Measurements from ENCODE around the gene SSBP2. TPM values are rescaled to one million over a fixed set of nuclear protein-coding genes. Genes with fewer than 3 reads are reported as not detected.
A peak's percentile ranks its signal among the peaks of the same experiment; 100 is the strongest.
"Not testable (repeated sequence)": the region's sequence is repeated elsewhere in the genome, so short reads cannot be mapped to it uniquely, and the experiment has no call there.

SSBP2 gene
- total RNA-seq, 1 donor from 2014 or later = 24.3 TPM

- H3K9me3 Mint-ChIP-seq; H3K4me1 Mint-ChIP-seq (ENCODE audit: low read depth); H3K27me3 Mint-ChIP-seq (ENCODE audit: low read depth); H3K27ac Mint-ChIP-seq; intact Hi-C loops (cut with micrococcal nuclease); DNase-seq (ENCODE audit: low spot score); H3K36me3 Mint-ChIP-seq (ENCODE audit: low read depth); H3K4me3 Mint-ChIP-seq (ENCODE audit: low read depth): not testable (repeated sequence)
Measured at GRCh38 chr5:81473395-81473794, 277.5 kb downstream of the SSBP2 start.

GRCh38 chr5:81469676-81470075, 281.2 kb downstream of the SSBP2 start:
- no peak for DNase-seq (ENCODE audit: low spot score)
- peaks cover 7% of the 10 kb centered on the region for H3K9me3 Mint-ChIP-seq
- no peaks in the 10 kb centered on the region for H3K27me3 Mint-ChIP-seq (ENCODE audit: low read depth)
- intact Hi-C loops (cut with micrococcal nuclease) = no loop called here
- H3K27ac Mint-ChIP-seq = no peak overlapping the region
- H3K36me3 Mint-ChIP-seq (ENCODE audit: low read depth) = peaks cover 14% of the 10 kb centered on the region
- no peaks in the 10 kb centered on the region for H3K4me1 Mint-ChIP-seq (ENCODE audit: low read depth)
- H3K4me3 Mint-ChIP-seq (ENCODE audit: low read depth) = no peak overlapping the region

GRCh38 chr5:81450940-81451339, 300.0 kb downstream of the SSBP2 start:
- no peak overlapping the region for H3K27ac Mint-ChIP-seq
- H3K4me3 Mint-ChIP-seq (ENCODE audit: low read depth) = no peak overlapping the region
- no peak for DNase-seq (ENCODE audit: low spot score)
- H3K27me3 Mint-ChIP-seq (ENCODE audit: low read depth) = no peaks in the 10 kb centered on the region
- H3K36me3 Mint-ChIP-seq (ENCODE audit: low read depth) = peaks cover 15% of the 10 kb centered on the region
- intact Hi-C loops (cut with micrococcal nuclease) = no loop called here
- H3K4me1 Mint-ChIP-seq (ENCODE audit: low read depth) = no peaks in the 10 kb centered on the region
- H3K9me3 Mint-ChIP-seq = no peaks in the 10 kb centered on the region

DNA sequence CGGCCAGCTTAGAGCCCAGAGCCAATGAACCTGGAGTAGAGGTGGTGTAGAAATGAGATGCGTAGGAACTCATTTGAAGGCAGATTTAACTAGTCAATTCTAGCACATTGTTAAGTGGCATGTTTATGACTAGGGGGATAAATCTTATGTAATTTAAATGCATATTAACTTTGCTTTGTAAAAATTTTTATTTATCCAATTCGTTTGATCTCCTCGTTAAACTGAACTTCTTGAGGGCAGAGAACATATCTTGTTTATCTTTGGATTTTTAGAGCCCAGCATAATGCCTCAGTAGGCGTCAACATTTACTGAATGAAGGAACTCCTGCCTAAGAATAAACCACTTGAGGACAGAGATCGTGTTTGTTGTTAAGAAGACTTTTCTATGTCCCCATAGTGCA, 315.9 kb downstream of the SSBP2 start:
- no peak for DNase-seq (ENCODE audit: low spot score)
- Mint-ChIP-seq H3K4me3 (ENCODE audit: low read depth) (no peak overlapping the region), H3K36me3 (ENCODE audit: low read depth) (peaks cover under 1% of the 10 kb centered on the region), H3K4me1 (ENCODE audit: low read depth) (no peaks in the 10 kb centered on the region), H3K9me3 (no peaks in the 10 kb centered on the region), H3K27me3 (ENCODE audit: low read depth) (no peaks in the 10 kb centered on the region), H3K27ac (no peak overlapping the region)
- intact Hi-C loops (cut with micrococcal nuclease) = no loop called here

GRCh38 chr5:81429985-81430384, 320.9 kb downstream of the SSBP2 start:
- intact Hi-C loops (cut with micrococcal nuclease) = loop anchor here (5.0 to 10.0 kb wide), 2 partner anchors 77 to 675 kb away; no protein-coding TSS in a partner anchor
- H3K27ac Mint-ChIP-seq = no peak overlapping the region
- H3K4me1 Mint-ChIP-seq (ENCODE audit: low read depth) = peaks cover 14% of the 10 kb centered on the region
- no peaks in the 10 kb centered on the region for H3K27me3 Mint-ChIP-seq (ENCODE audit: low read depth)
- H3K9me3 Mint-ChIP-seq = no peaks in the 10 kb centered on the region
- DNase-seq (ENCODE audit: low spot score) = no peak
- no peak overlapping the region for H3K4me3 Mint-ChIP-seq (ENCODE audit: low read depth)
- no peaks in the 10 kb centered on the region for H3K36me3 Mint-ChIP-seq (ENCODE audit: low read depth)

GRCh38 chr5:81429363-81429762, 321.5 kb downstream of the SSBP2 start:
- H3K4me1 Mint-ChIP-seq (ENCODE audit: low read depth) = peaks cover 14% of the 10 kb centered on the region
- H3K4me3 Mint-ChIP-seq (ENCODE audit: low read depth) = no peak overlapping the region
- no peaks in the 10 kb centered on the region for H3K36me3 Mint-ChIP-seq (ENCODE audit: low read depth)
- no peak overlapping the region for H3K27ac Mint-ChIP-seq
- intact Hi-C loops (cut with micrococcal nuclease) = loop anchor here (5.0 to 10.0 kb wide), 2 partner anchors 78 to 675 kb away; no protein-coding TSS in a partner anchor
- no peaks in the 10 kb centered on the region for H3K9me3 Mint-ChIP-seq
- H3K27me3 Mint-ChIP-seq (ENCODE audit: low read depth) = no peaks in the 10 kb centered on the region
- no peak for DNase-seq (ENCODE audit: low spot score)

DNA sequence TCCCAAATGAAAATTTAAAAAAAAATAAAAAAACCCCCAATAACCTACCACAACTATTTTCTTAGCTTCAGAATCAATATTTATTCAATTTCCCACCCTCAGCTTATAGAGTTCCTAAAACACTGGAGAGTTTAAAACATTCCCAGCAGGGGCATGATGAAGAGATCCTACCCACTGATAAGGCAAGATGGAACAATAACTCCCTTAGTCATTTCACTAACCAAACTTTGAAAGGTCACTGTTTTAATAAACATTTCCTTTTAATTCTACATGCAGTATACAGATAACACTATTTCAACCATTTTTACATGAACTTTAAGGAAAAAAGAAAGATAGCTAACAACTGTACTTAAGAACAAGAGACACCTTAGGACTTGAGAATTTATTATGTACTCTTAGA, 322.0 kb downstream of the SSBP2 start:
- no peak for DNase-seq (ENCODE audit: low spot score)
- Mint-ChIP-seq H3K9me3 (no peaks in the 10 kb centered on the region), H3K36me3 (ENCODE audit: low read depth) (no peaks in the 10 kb centered on the region), H3K27me3 (ENCODE audit: low read depth) (no peaks in the 10 kb centered on the region), H3K4me1 (ENCODE audit: low read depth) (peaks cover 14% of the 10 kb centered on the region), H3K27ac (no peak overlapping the region), H3K4me3 (ENCODE audit: low read depth) (no peak overlapping the region)
- intact Hi-C loops (cut with micrococcal nuclease) = loop anchor here (5.0 to 10.0 kb wide), 2 partner anchors 78 to 676 kb away; no protein-coding TSS in a partner anchor

- Mint-ChIP-seq H3K36me3 (ENCODE audit: low read depth) (no peaks in the 10 kb centered on the region), H3K4me3 (ENCODE audit: low read depth) (no peak overlapping the region), H3K4me1 (ENCODE audit: low read depth) (peaks cover 14% of the 10 kb centered on the region), H3K9me3 (no peaks in the 10 kb centered on the region), H3K27me3 (ENCODE audit: low read depth) (no peaks in the 10 kb centered on the region), H3K27ac (no peak overlapping the region)
- DNase-seq (ENCODE audit: low spot score) = no peak
- intact Hi-C loops (cut with micrococcal nuclease) = loop anchor here (5.0 to 10.0 kb wide), 2 partner anchors 79 to 676 kb away; no protein-coding TSS in a partner anchor
Measured at GRCh38 chr5:81428446-81428845, 322.5 kb downstream of the SSBP2 start.

GRCh38 chr5:81427566-81427965, 323.3 kb downstream of the SSBP2 start:
- Mint-ChIP-seq H3K36me3 (ENCODE audit: low read depth) (no peaks in the 10 kb centered on the region), H3K4me3 (ENCODE audit: low read depth) (no peak overlapping the region), H3K9me3 (no peaks in the 10 kb centered on the region), H3K4me1 (ENCODE audit: low read depth) (peaks cover 18% of the 10 kb centered on the region), H3K27me3 (ENCODE audit: low read depth) (no peaks in the 10 kb centered on the region), H3K27ac (no peak overlapping the region)
- no peak for DNase-seq (ENCODE audit: low spot score)
- intact Hi-C loops (cut with micrococcal nuclease) = loop anchor here (5.0 to 10.0 kb wide), 2 partner anchors 80 to 677 kb away; no protein-coding TSS in a partner anchor

- intact Hi-C loops (cut with micrococcal nuclease) = loop anchor here (5.0 to 10.0 kb wide), 2 partner anchors 81 to 678 kb away; no protein-coding TSS in a partner anchor
- H3K4me3 Mint-ChIP-seq (ENCODE audit: low read depth) = no peak overlapping the region
- H3K4me1 Mint-ChIP-seq (ENCODE audit: low read depth) = peaks cover 26% of the 10 kb centered on the region
- DNase-seq (ENCODE audit: low spot score) = no peak
- H3K36me3 Mint-ChIP-seq (ENCODE audit: low read depth) = peaks cover under 1% of the 10 kb centered on the region
- peak overlapping the region; percentile 4 for H3K27ac Mint-ChIP-seq
- no peaks in the 10 kb centered on the region for H3K27me3 Mint-ChIP-seq (ENCODE audit: low read depth)
- no peaks in the 10 kb centered on the region for H3K9me3 Mint-ChIP-seq
Measured at GRCh38 chr5:81426359-81427030, 324.4 kb downstream of the SSBP2 start.

DNA sequence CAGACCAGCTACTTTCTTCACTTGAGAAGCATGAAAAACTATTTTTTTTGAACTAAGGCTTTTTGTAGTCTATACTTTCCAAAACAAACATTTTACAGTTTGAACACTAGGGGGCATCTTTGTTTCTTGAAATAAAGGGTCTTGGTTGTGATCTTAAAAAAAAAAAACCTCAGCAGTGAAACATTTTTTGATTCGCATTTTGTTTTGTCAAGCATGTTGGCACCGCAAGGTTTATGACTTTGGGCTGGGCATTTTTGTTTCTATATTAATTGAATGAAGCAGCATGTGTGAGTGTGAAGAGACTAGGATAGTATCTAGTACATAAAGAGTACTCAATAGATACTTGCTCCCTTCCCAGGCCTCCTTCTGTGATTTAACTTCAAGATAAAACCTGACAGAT, 325.3 kb downstream of the SSBP2 start:
- no peak for DNase-seq (ENCODE audit: low spot score)
- H3K27me3 Mint-ChIP-seq (ENCODE audit: low read depth) = no peaks in the 10 kb centered on the region
- H3K27ac Mint-ChIP-seq = no peak overlapping the region
- H3K9me3 Mint-ChIP-seq = no peaks in the 10 kb centered on the region
- H3K36me3 Mint-ChIP-seq (ENCODE audit: low read depth) = peaks cover 3% of the 10 kb centered on the region
- intact Hi-C loops (cut with micrococcal nuclease) = loop anchor here (1.0 to 10.0 kb wide), 5 partner anchors 82 to 799 kb away; partner anchors contain the start of gene SSBP2
- peaks cover 35% of the 10 kb centered on the region for H3K4me1 Mint-ChIP-seq (ENCODE audit: low read depth)
- H3K4me3 Mint-ChIP-seq (ENCODE audit: low read depth) = no peak overlapping the region

- intact Hi-C loops (cut with micrococcal nuclease) = loop anchor here (1.0 to 10.0 kb wide), 9 partner anchors 83 to 800 kb away; partner anchors contain the start of genes ATG10, SSBP2 and ZCCHC9
- H3K27ac Mint-ChIP-seq = no peak overlapping the region
- H3K4me1 Mint-ChIP-seq (ENCODE audit: low read depth) = peaks cover 44% of the 10 kb centered on the region
- no peaks in the 10 kb centered on the region for H3K27me3 Mint-ChIP-seq (ENCODE audit: low read depth)
- H3K9me3 Mint-ChIP-seq = no peaks in the 10 kb centered on the region
- DNase-seq (ENCODE audit: low spot score) = no peak
- H3K36me3 Mint-ChIP-seq (ENCODE audit: low read depth) = peaks cover 7% of the 10 kb centered on the region
- no peak overlapping the region for H3K4me3 Mint-ChIP-seq (ENCODE audit: low read depth)
Measured at GRCh38 chr5:81424728-81425127, 326.2 kb downstream of the SSBP2 start.

GRCh38 chr5:81422671-81423070, 328.2 kb downstream of the SSBP2 start:
- Mint-ChIP-seq H3K9me3 (no peaks in the 10 kb centered on the region), H3K27ac (no peak overlapping the region), H3K27me3 (ENCODE audit: low read depth) (no peaks in the 10 kb centered on the region), H3K36me3 (ENCODE audit: low read depth) (peaks cover 13% of the 10 kb centered on the region), H3K4me1 (ENCODE audit: low read depth) (peaks cover 43% of the 10 kb centered on the region), H3K4me3 (ENCODE audit: low read depth) (no peak overlapping the region)
- DNase-seq (ENCODE audit: low spot score) = no peak
- intact Hi-C loops (cut with micrococcal nuclease) = loop anchor here (5.0 to 10.0 kb wide), 5 partner anchors 120 to 682 kb away; partner anchors contain the start of genes ATG10 and ZCCHC9

Measured in activated T-helper 2 cell treated with anti-CD3 and anti-CD28 coated beads, Interferon-gamma antibody, Interleukin-2, Interleukin-4, amounts not matched to agents 10 μg/mL and 5 μg/mL and 100 μg/mL, durations not matched to agents 14 hours and 24 hours and 36 hours (primary cell).